Ramos (cell line): ENCODE measurements around the gene EHD4.

ENCODE experiments used
- in situ Hi-C: fragments of 300-500 bp; cut with MboI; formaldehyde crosslinking; loops from one replicate; pipeline ENCODE4 v1.14.3; 2022; ENCODE audit warnings: low sequenced_read_pairs; ENCODE audit not compliant: unreplicated experiment

EHD4 gene

GRCh38 chr15:41972253-41973242, at the start of gene EHD4:
Gene EHD4, minus strand, starts transcription at chr15:41972557. Its CDS starts 63 bp downstream, at chr15:41972494.
- in situ Hi-C loops, result no loop called here

GRCh38 chr15:42021593-42021992, 49.2 kb upstream of the EHD4 start:
- in situ Hi-C loops, result no loop called here

GRCh38 chr15:42020713-42021273, 48.4 kb upstream of the EHD4 start, which contains the start of gene PLA2G4E:
Gene PLA2G4E, minus strand, starts transcription at chr15:42021042. Its CDS starts 12 bp downstream, at chr15:42021030.
- in situ Hi-C loops, result no loop called here

GRCh38 chr15:42018306-42019224, 46.2 kb upstream of the EHD4 start:
- in situ Hi-C loops, result no loop called here

- in situ Hi-C loops, result no loop called here
Measured at GRCh38 chr15:42016971-42017370, 44.6 kb upstream of the EHD4 start.

GRCh38 chr15:42014406-42014805, 42.0 kb upstream of the EHD4 start:
- in situ Hi-C loops, result no loop called here

GRCh38 chr15:42012928-42013482, 40.6 kb upstream of the EHD4 start:
- in situ Hi-C loops, result no loop called here

- in situ Hi-C loops, result no loop called here
Measured at GRCh38 chr15:42012241-42012640, 39.9 kb upstream of the EHD4 start.

- in situ Hi-C loops, result no loop called here
Measured at GRCh38 chr15:42011074-42011473, 38.7 kb upstream of the EHD4 start.

GRCh38 chr15:42010434-42010833, 38.1 kb upstream of the EHD4 start:
- in situ Hi-C loops, result no loop called here

- in situ Hi-C loops, result no loop called here
Measured at GRCh38 chr15:42009474-42009873, 37.1 kb upstream of the EHD4 start.

- in situ Hi-C loops, result no loop called here
Measured at GRCh38 chr15:42009022-42009421, 36.7 kb upstream of the EHD4 start.

- in situ Hi-C loops, result no loop called here
Measured at GRCh38 chr15:42007386-42007785, 35.0 kb upstream of the EHD4 start.

- in situ Hi-C loops, result no loop called here
Measured at GRCh38 chr15:42002333-42002732, 30.0 kb upstream of the EHD4 start.

GRCh38 chr15:42001236-42001635, 28.9 kb upstream of the EHD4 start:
- in situ Hi-C loops, result no loop called here

GRCh38 chr15:41999290-42000285, 27.2 kb upstream of the EHD4 start:
- in situ Hi-C loops, result no loop called here

- in situ Hi-C loops, result no loop called here
Measured at GRCh38 chr15:41997845-41998244, 25.5 kb upstream of the EHD4 start.

GRCh38 chr15:41996921-41997592, 24.7 kb upstream of the EHD4 start:
- in situ Hi-C loops, result no loop called here
